PC-3 (cell line): ENCODE data around the gene AUTS2.

Experiments
- EZH2 ChIP-seq: fragments of 300-600 bp; sonication (generic); IDR thresholded peaks from one replicate; pipeline ENCODE4 v1.6.1; 2017; ENCODE audit warnings: antibody characterized with exemption, mild to moderate bottlenecking, low read length; ENCODE audit not compliant: unreplicated experiment
- EZH2phosphoT487 ChIP-seq: fragments of 300-600 bp; sonication (generic); IDR thresholded peaks from 2 replicates; pipeline ENCODE4 v1.6.1; 2018; ENCODE audit warnings: mild to moderate bottlenecking, antibody characterized with exemption, low read length, borderline replicate concordance
- TF ChIP-seq, protein P1 (sequence below): fragments of 300-600 bp; sonication (generic); conservative IDR thresholded peaks from 2 replicates; pipeline ENCODE4 v1.5.1; 2017; ENCODE audit warnings: antibody characterized with exemption, low read depth, mild to moderate bottlenecking, low read length

DNA sequence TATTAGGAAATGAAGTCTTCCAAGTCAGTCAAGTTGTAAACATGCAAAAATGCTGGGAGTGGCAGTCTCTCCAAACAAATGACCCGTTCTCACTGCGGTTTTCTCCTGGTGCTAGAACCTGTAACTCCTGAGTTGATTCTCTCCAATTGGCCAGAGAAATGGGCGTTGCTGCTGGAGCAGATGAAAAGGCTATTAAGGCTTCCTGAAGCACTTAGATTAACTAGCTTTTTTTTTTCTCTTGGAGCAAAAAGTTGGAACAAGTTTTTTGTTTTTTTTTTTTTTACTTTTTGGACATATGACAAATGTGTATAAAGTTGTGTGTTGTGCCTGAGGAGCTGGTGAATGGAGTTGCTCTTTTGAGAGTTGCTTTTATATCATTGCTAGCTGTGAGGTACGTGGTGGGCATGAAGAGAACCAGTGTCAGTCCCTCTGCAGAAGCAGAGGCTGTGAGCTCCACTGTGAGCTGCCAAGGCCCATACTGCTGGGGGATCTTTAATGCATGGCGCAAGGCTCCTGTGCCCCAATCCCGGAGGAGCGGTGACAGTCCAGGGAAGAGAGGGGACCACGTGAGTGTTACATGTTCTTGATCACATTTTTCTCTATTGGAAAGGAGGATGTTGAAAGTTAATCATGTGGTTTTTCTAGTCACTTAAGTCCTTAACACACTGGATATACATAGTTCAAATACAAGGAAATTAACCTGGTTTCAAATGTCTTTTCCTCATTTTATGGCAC lies 1140.0 kb downstream of the AUTS2 start:
- TF ChIP-seq, protein P1, sequence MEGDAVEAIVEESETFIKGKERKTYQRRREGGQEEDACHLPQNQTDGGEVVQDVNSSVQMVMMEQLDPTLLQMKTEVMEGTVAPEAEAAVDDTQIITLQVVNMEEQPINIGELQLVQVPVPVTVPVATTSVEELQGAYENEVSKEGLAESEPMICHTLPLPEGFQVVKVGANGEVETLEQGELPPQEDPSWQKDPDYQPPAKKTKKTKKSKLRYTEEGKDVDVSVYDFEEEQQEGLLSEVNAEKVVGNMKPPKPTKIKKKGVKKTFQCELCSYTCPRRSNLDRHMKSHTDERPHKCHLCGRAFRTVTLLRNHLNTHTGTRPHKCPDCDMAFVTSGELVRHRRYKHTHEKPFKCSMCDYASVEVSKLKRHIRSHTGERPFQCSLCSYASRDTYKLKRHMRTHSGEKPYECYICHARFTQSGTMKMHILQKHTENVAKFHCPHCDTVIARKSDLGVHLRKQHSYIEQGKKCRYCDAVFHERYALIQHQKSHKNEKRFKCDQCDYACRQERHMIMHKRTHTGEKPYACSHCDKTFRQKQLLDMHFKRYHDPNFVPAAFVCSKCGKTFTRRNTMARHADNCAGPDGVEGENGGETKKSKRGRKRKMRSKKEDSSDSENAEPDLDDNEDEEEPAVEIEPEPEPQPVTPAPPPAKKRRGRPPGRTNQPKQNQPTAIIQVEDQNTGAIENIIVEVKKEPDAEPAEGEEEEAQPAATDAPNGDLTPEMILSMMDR, result no peak
- no peak for TF ChIP-seq EZH2
- no peak for TF ChIP-seq EZH2phosphoT487
